HG03457 (cell line): ENCODE results near the gene APBB2.
"Not testable (repeated sequence)": the region's sequence is repeated elsewhere in the genome, so short reads cannot be mapped to it uniquely, and the experiment has no call there.

ENCODE experiments used
- ATAC-seq: cut with Tn5 transposase; IDR thresholded peaks from one replicate; pipeline ENCODE4 v1.9.1; 2021; ENCODE audit warnings: moderate number of reproducible peaks; ENCODE audit not compliant: unreplicated experiment

APBB2 gene

DNA sequence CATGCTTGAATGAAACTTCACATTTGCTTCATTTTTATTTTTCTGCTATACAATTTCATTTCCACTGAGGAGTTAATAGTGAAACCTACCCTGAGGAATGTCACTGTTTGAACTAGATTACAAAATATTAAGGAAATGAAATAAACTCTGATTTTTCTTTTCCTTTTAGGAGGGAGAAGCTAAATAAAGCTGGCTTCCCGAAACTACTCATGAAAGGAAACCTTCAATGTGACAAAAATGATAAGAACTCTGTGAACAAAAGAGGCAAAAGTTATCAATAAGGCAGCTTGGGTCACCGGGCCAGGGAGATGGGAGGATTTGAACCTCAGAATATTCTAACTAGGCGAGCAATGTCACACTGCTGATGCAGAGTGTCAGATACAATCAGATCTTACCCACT is 185.2 kb downstream of the APBB2 start:
- ATAC-seq = no peak

DNA sequence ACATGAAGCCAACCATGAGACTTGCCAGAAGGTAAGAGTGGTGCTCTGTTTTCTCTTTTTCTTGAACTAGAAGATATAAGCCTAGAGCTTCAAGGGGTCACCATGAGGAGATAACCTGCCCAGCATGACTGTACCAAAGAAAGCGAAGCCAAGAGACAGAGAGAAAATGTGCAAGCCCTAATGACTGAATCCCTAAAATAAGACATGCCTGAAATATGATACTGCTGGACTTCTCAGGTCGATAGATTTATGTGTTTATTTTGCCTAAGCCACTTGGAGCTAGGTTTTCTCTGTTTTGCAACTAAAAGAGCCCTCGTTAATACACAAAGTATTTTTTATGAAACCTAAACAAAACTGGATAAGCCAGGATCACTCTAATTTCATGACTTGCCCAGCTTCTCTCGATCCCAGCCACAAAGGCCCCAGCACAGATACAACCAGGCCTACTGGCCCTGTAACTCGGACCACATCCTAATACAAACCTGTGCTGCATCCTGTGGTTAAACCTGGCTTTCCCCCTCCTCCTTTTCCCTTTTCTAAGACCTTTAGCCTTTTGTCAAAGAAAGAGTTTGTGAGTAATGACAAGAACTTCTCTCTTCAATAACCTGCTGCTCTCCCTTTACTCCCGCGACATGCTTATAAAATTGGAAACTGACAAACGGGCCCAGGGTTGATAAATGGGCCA is 185.8 kb downstream of the APBB2 start:
- ATAC-seq = no peak

DNA sequence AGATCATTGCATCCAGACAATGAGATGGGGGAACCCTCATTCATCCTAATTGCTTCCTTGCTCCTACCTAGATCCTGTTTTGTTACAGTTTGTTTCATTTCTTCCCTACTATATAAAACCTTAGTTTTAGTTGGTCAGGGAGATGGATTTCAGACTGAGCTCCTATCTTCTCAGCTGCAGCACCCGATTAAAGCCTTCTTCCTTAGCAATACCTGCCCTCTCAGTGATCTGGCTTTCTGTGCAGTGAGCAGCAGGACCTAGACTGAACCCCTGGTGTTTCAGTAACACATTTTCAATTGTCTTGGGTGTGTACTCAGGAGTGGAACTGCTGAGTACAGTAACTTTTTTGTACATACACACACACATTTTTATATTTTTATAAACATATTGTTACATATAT is 187.4 kb downstream of the APBB2 start:
- ATAC-seq = no peak

DNA sequence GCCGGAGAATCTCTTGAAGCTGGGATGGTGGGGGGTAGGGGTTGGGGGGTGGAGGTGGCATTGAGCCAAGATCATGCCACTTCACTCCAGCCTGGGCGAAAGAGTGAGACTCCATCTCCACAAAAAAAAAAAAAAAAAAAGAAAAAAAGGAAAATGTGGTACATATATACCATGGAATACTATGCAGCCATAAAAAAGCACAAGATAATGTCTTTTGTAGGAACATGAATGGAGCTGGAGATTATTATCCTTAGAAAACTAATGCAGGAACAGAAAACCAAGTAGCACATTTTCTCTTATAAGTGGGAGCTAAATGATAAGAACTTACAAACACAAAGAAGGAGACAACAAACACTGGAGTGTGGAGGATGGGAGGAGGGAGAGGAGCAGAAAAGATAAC is 188.5 kb downstream of the APBB2 start:
- no peak for ATAC-seq

DNA sequence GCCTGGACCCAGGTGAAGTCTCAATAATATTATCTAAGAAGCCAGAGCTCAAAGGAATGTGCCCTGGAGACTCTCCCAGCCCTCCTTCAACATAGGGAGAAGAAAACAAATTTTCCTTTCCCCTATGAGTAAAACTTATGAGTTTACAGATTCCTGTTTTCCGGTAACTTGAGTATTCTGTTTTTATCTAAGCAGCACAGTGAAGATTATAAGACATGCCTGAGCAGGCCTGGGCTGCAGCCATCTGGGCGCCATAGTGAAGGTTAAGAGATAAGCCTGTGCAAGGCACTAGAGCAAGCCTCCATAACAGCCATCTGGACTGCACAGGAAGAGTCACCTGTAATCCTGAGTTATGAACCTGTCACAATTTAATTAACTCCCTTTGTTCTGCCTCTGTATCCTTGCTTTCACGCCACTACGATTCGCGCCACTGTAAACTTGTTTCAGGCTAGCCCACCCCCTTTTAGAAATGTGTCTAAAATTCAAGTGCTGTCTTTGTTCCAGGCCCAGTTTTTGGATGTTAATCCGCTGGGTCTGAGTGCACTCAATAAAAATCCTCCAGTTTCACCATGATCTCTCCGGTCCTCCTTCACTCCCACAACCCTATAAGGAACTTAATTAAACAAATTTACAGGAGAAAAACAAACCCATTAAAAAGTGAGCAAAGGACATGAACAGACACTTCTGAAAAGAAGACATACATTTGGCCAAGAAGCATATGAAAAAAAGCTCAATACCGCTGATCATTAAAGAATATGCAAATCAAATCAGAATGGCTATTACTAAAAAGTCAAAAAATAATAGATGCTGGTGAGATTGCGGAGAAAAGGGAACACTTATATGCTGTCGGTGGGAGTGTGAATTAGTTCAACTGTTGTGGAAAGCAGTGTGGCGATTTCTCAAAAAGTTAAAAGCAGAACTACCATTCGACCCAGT is 189.5 kb downstream of the APBB2 start:
- no peak for ATAC-seq

DNA sequence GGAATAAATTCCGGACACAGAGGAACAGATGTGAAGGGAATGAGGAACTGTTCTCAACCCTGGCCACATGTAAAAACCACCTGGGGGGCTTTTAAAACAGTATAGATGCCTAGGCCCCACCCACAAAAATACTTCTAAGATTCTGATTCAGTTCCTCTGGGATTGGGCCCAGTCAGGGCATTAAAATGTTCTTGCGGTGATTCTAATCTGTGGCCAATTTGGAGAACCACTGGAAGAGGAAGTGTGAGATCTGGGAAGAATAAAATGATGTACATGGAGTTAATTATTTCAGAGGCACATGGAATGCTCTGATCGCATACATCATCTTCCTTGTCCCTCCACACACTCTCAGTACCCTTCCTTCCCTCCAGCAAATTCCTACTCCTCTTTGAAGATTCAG is 192.2 kb downstream of the APBB2 start:
- ATAC-seq = no peak

DNA sequence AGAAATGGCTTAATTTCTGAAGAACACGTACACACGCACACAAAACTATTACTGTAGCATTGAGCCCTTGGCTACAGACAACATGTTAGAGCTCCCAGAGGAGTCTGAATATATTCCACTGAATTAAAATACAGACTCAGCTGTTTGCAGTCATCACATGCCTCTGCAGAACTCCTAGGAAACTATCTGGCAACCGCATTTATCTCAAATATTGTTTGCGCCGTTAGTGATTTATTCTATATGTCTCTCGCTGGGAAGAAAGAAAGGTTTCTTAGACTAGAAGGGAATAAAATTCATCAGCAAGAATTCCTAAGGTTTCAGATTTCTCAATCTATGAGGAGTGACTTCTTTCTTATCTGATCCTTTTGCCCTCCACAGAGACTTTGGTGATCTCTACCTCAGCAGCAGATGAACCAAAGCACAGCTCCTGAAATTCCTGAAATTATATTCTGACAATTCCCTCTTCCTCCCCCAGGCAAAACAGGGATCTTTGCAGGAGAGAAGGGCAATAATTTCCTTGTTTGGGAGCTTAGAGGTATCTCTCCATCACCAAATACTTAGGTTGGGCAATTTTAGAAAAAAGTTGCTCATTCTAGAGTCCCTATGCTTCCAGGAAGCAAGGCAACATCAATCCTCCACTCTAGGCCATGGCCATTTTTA is 199.2 kb downstream of the APBB2 start:
- no peak for ATAC-seq

DNA sequence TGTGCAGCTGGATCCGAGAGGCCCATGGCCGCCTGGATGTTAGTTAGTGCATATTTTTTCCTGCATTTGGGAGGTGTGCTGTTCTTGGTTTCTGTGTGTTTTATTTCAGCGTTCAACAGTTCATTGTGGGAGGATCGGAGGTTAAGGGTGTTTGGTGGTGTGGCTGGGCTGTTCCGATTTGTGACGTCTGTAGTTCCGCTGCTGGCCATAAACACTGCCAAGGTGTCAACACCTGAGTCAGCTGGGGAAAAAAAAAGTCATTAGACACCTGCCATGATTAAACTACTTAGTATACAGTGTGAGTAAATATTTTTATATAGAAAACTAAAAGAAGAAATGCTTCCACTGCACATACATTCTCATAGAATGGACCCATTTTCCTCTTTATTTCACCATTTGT is 200.2 kb downstream of the APBB2 start:
- ATAC-seq = no peak

DNA sequence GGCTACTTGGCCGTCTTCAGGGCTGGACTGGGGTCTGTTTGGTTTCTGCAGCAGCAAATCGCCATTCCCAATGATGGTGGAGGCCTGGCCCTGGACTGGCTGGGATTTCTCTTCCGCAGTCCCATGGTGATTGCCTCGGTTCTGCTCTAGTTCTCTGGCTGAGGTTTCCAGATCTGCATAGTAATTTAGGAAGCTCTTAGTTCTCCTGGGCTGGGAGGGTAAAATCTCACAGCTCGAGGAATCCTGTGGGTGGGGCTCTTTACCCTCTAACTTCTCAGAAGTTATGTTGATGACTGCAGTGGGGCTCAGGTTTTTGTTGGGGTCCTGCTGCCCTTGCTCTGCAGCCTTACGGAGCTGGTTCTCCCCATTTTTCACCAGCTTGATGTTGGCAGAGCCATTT is 200.6 kb downstream of the APBB2 start:
- ATAC-seq = no peak

DNA sequence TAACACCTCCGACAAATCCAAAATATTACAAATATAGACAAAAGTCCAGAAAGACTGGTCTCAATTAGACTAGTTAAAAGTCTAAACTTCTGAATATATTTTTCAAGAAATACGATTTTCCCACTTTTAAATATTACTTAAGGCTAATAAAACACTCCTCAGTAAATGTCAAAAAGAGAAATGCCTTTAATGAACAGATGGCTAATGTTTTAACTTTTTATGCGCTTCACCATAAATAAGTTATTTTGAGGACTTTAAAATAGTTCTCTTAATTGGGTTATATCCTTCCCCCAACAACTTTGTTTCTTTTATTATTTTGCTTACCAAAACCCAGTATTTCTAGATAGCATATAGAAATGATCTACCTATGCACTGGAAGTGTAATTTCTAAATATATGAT is 201.4 kb downstream of the APBB2 start:
- no peak for ATAC-seq

DNA sequence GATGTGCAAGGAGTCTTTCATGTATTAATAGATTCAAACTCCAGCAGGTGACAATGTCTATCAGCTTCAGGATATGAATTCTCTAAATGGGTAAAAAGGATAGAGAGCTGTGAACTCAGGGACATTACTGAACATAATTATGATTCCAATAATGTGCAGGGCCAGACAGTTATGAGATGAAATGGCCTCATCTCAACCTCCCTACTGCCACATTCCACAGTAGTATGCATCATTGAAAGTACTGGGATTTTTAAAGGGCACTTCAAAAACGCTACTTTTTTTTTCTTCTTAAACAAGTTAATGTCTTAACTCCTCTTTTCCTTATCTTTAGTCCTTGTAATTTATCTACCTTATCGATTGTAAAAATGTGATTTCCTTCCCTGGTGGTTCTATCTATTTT is 202.0 kb downstream of the APBB2 start:
- ATAC-seq = no peak

DNA sequence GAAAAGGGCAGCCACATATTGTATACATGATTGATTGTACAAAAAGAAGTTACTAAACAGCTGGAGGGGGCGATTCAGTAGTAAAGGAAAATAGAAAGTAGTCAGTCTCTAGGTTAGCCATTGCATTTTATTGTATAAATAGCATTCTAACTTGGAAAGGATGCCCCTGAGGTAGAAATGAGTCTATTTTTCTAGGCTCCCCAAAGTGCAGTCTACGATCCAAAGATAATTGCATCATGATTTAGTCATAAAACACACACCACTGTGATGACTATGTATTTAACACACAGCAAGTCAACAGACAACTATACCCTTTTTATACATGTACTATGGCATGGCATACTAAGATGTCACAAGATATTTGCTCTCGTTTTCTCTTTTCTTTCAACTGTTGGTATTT is 204.9 kb downstream of the APBB2 start:
- no peak for ATAC-seq

DNA sequence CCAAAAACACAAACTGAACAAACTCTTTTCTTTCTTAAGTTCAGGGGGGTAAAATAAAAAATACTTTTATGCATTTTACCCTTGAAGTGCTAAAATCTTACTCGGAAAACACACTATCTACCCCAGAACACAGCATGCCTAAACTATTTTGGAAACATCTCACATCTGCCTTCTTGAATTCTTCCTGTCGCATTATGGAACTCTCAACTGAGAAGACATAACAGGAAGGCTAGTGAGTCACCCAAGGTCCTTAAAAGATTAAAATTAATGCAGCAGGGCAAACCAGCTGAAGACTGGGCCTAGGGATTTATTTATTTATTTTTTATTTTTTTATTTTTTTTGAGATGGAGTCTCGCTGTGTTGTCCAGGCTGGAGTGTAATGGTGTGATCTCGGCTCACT is 208.2 kb downstream of the APBB2 start:
- no peak for ATAC-seq

DNA sequence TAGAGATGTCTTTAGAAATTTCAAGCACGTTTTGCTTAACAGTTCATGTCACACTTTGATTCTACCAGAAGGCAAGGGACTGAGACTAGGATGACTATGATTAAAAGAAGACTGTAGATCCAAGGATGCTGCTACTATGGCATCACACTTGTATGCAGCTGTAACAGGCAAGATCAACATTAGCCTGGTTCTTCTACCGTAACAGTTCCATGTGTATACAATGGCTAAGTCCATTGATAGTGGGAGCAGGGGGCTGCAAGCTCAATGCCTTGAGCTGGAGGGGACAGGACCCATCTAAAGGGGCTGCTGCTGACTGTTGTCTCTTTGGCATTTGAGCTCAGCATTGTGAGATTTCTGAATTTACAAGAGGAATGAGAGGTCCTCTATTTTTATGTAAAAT is 212.0 kb downstream of the APBB2 start:
- no peak for ATAC-seq

DNA sequence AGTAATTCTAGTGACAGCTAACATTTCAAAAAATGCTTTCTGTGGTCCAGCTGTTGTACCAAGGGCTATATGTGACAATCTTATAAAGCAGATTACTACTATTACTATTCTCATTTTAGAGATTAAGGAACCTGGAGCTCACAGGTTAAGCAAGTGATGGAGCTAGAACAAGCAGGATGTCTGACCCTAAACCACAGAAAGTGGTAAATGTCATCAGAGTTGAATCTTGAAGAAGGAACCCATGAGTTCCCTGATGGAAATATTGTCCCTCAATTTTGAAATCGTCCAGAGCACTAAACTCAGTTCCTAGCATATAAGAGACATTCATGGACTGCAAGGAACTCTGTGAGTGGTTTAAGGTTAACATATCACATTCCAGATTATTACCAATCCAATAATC is 214.0 kb downstream of the APBB2 start:
- no peak for ATAC-seq

DNA sequence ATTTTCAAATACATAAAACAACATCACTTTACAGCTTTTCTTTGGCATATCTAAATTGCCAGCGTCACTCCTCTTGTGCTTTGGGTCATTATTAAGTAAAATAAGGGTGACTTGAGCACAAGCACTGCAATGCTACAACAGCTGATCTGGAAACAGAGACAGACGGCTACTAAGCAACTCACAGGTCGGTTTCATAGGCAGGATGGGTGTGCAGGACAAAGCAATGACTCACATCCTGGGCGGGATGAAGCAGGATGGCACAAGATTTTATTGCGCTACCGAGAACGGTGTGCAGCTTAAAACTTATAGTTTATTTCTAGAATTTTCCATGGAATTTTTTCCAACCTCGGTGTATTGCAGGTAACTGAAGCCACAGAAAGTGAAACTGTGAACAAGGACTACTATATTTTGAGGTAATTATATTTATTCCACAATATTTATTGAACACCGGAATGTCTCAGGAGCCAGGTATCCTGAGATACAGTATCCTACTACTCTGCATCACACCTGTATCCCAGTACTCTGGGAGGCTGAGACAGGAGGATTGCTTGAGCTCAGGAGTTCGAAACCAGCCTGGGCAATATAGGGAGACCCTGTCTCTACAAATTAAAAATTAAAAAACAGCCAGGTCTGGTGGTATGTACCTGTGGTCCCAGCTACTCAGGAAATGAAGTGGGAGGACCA is 215.5 kb downstream of the APBB2 start:
- ATAC-seq = no peak

DNA sequence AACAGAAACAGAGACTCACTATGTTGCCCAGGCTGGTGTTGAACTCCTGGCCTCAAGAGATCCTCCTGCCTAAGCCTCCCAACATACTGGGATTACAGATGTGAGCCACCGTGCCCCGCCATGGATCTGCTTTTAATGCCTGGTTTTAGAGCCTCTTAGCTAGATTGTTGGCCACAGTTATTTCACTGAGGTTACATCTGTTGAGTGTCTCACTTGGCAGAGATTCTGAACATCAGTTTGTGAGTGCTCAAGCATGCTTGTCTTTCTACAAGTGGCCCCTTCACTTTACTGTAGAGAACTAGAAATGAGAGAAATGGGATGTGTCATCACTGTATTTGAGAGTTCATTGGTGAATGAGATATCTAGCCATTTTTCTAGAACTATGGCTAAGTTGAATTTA is 218.5 kb downstream of the APBB2 start:
- no peak for ATAC-seq

DNA sequence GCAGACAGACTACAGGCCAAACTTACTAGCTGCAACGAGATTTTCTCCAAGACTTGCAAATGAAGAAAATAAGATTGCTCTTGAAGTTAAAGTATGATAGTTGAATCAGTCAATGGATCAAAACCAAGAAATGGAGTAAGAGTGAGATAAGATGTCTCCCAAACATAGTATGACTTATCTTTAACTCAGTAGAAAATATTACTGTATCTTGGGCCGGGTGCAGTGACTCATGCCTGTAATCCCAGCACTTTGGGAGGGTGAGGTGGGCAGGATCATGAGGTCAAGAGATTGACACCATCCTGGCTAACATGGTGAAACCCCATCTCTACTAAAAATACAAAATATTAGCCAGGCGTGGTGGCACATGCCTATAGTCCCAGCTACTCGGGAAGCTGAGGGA is 220.0 kb downstream of the APBB2 start:
- ATAC-seq = not testable (repeated sequence)

DNA sequence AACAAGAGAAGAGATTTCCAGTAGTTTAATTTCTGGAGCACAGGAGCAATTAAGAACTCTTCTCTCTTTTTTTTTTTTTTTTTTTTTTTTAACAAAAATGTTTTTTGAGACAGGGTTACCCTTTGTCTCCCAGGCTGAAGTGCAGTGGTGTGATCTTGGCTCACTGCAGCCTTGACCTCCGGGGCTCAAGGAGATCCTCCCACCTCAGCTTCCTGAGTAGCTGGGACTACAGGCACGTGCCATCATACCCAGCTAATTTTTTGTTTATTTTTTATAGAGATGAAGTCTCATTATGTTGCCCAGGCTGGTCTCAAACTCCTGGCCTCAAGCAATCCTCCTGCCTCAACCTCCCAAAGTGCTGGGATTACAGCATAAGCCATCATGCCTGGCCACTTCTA is 221.0 kb downstream of the APBB2 start:
- not testable (repeated sequence) for ATAC-seq

DNA sequence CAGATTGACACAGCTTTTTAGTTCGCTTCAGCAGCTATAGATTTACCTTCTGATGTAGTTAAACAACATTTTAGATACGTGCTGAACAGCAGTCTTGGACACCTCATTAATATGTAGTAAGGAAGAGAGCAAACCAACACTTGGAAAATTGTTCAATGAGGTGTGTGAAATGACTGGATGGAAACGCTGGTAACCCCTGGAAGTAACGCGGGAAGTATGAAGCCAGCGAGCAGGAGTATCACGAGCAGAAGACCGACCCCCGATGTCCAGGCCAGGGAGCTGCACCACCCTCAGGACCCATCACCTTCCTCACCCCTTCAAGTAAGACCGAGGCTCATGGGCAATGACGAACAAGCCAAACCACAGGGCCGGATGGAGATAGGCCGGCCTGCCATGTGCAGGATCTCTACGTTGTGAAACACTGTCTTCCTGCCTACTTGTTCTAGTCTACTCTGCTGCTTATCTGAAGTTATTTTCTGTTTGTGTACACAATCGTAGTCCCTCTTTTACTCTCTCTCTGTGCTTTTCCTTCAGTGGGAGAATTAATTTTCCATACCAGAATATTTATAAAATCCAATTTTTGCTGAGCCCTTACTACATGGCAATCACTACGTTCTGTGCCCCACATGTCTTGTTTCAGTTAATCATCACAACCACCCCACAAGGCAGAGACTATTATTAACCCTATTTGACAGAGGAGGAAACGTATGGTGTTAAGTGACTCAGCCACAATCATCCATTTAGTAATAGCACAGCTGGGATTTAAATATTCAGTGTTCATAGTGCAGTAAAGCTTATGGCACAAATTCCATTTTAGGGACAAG is 221.7 kb downstream of the APBB2 start:
- peak; percentile 59 for ATAC-seq
